ENCODE data around the gene MYH6. TPM values are rescaled to one million over a fixed set of nuclear protein-coding genes. Genes with fewer than 3 reads are reported as not detected.

MYH6 gene
- total and polyA plus RNA-seq, 4 experiments from 2014 or later, result not detected

- Mint-ChIP-seq H3K36me3 (no peaks in the 10 kb centered on the region), H3K27me3 (peaks cover 5 to 9% of the 10 kb centered on the region in 2 donors), H3K9me3 (no peaks in the 10 kb centered on the region), H3K27ac (no peak overlapping the region), H3K4me3 (no peak overlapping the region), H3K4me1 (no peaks in the 10 kb centered on the region)
- no peaks in the 10 kb centered on the region for H3K36me3 ChIP-seq (ENCODE audit: insufficient read depth, low read length)
- POLR2A ChIA-PET (ENCODE audit: partially characterized antibody), result interaction anchor here (0.8 kb wide), 2 partner anchors 76 to 92 kb away, joined by 3 read pairs; partner anchors contain the start of gene PPP1R3E
- no peak overlapping the region for H3K27ac ChIP-seq (ENCODE audit: low read depth, low read length)
- H3K9me3 ChIP-seq (ENCODE audit: control insufficient read depth in 1 of 2, low read length in 2 of 2), result no peaks in the 10 kb centered on the region
- no peak for DNase-seq
- no peak overlapping the region for H3K4me3 ChIP-seq (ENCODE audit: low read length in 2 of 2)
- no peaks in the 10 kb centered on the region for H3K27me3 ChIP-seq (ENCODE audit: insufficient read depth, low read length)
- H3K4me1 ChIP-seq (ENCODE audit: insufficient read depth, low read length), result no peaks in the 10 kb centered on the region
- CTCF ChIA-PET (ENCODE audit: partially characterized antibody), result interaction anchor here (0.7 to 4.1 kb wide), 10 partner anchors 9 to 258 kb away, joined by 3 to 36 read pairs (median 10); partner anchors contain the start of gene PABPN1
- intact Hi-C loops (cut with micrococcal nuclease), result no loop called here
Observed at GRCh38 chr14:23378612-23379220, 29.4 kb downstream of the MYH6 start.

- Mint-ChIP-seq H3K36me3 (no peaks in the 10 kb centered on the region), H3K4me3 (no peak overlapping the region), H3K4me1 (no peaks in the 10 kb centered on the region), H3K27me3 (peaks cover 5 to 8% of the 10 kb centered on the region in 2 donors), H3K9me3 (no peaks in the 10 kb centered on the region), H3K27ac (peak overlapping the region in 1 of 7 donors; percentile 55)
- POLR2A ChIA-PET (ENCODE audit: partially characterized antibody), result interaction anchor here (1.6 kb wide), 1 partner anchor 75 kb away, joined by 5 read pairs; the partner anchor contains the start of gene PPP1R3E
- Histone ChIP-seq H3K27ac (ENCODE audit: low read depth, low read length) (no peak overlapping the region), H3K4me3 (ENCODE audit: low read length in 2 of 2) (no peak overlapping the region), H3K9me3 (ENCODE audit: control insufficient read depth in 1 of 2, low read length in 2 of 2) (no peaks in the 10 kb centered on the region), H3K27me3 (ENCODE audit: insufficient read depth, low read length) (no peaks in the 10 kb centered on the region), H3K36me3 (ENCODE audit: insufficient read depth, low read length) (no peaks in the 10 kb centered on the region), H3K4me1 (ENCODE audit: insufficient read depth, low read length) (no peaks in the 10 kb centered on the region)
- no peak for DNase-seq
- intact Hi-C loops (cut with micrococcal nuclease), result no loop called here
- CTCF ChIA-PET (ENCODE audit: partially characterized antibody), result interaction anchor here (0.7 to 2.9 kb wide), 8 partner anchors 8 to 258 kb away, joined by 3 to 36 read pairs (median 4); partner anchors contain the start of gene PABPN1
Observed at GRCh38 chr14:23377573-23378563, 30.2 kb downstream of the MYH6 start.

- H3K4me1 Mint-ChIP-seq, result no peaks in the 10 kb centered on the region
- no peak for DNase-seq
- H3K4me3 ChIP-seq (ENCODE audit: low read length in 2 of 2), result no peak overlapping the region
- peak overlapping the region in 1 of 7 donors; percentile 55 for H3K27ac Mint-ChIP-seq
- no peaks in the 10 kb centered on the region for H3K9me3 ChIP-seq (ENCODE audit: control insufficient read depth in 1 of 2, low read length in 2 of 2)
- H3K36me3 Mint-ChIP-seq, result no peaks in the 10 kb centered on the region
- ChIA-PET POLR2A (ENCODE audit: partially characterized antibody) (interaction anchor here (1.4 to 1.6 kb wide), 2 partner anchors 56 to 74 kb away, joined by 3 to 5 read pairs; partner anchors contain the start of genes PABPN1 and PPP1R3E), CTCF (ENCODE audit: partially characterized antibody) (interaction anchor here (1.2 to 1.7 kb wide), 3 partner anchors 99 to 257 kb away, joined by 3 to 4 read pairs (median 4); no protein-coding TSS in a partner anchor)
- intact Hi-C loops (cut with micrococcal nuclease), result no loop called here
- no peaks in the 10 kb centered on the region for H3K36me3 ChIP-seq (ENCODE audit: insufficient read depth, low read length)
- no peaks in the 10 kb centered on the region for H3K27me3 ChIP-seq (ENCODE audit: insufficient read depth, low read length)
- peaks cover 4% of the 10 kb centered on the region in 2 donors for H3K27me3 Mint-ChIP-seq
- H3K4me3 Mint-ChIP-seq, result no peak overlapping the region
- no peak overlapping the region for H3K27ac ChIP-seq (ENCODE audit: low read depth, low read length)
- no peaks in the 10 kb centered on the region for H3K4me1 ChIP-seq (ENCODE audit: insufficient read depth, low read length)
- no peaks in the 10 kb centered on the region for H3K9me3 Mint-ChIP-seq
Observed at GRCh38 chr14:23377198-23377550, 30.9 kb downstream of the MYH6 start.

GRCh38 chr14:23376482-23377197 lies 31.4 kb downstream of the MYH6 start, which contains the start of gene CMTM5:
TSS of gene CMTM5 (plus strand) at chr14:23377046. CDS start at chr14:23377252, 206 bp downstream.
- H3K4me3 Mint-ChIP-seq, result no peak within 1 kb of the TSS
- peak within 1 kb of the TSS in 1 of 7 donors; percentile 55 for H3K27ac Mint-ChIP-seq
- CTCF ChIA-PET (ENCODE audit: partially characterized antibody), result interaction anchor here (0.8 to 1.7 kb wide), 4 partner anchors 50 to 257 kb away, joined by 3 to 4 read pairs (median 4); no protein-coding TSS in a partner anchor
- Histone ChIP-seq H3K4me1 (ENCODE audit: insufficient read depth, low read length) (no peaks in the 10 kb centered on the region), H3K27ac (ENCODE audit: low read depth, low read length) (no peak within 1 kb of the TSS), H3K9me3 (ENCODE audit: control insufficient read depth in 1 of 2, low read length in 2 of 2) (no peaks in the 10 kb centered on the region), H3K4me3 (ENCODE audit: low read length in 2 of 2) (no peak within 1 kb of the TSS), H3K27me3 (ENCODE audit: insufficient read depth, low read length) (no peaks in the 10 kb centered on the region), H3K36me3 (ENCODE audit: insufficient read depth, low read length) (no peaks in the 10 kb centered on the region)
- no peaks in the 10 kb centered on the region for H3K36me3 Mint-ChIP-seq
- H3K9me3 Mint-ChIP-seq, result no peaks in the 10 kb centered on the region
- H3K27me3 Mint-ChIP-seq, result peaks cover 3 to 4% of the 10 kb centered on the region in 2 donors
- intact Hi-C loops (cut with micrococcal nuclease), result no loop called here
- H3K4me1 Mint-ChIP-seq, result no peaks in the 10 kb centered on the region
- no peak for DNase-seq
- POLR2A ChIA-PET (ENCODE audit: partially characterized antibody), result interaction anchor here (1.4 to 1.6 kb wide), 2 partner anchors 56 to 74 kb away, joined by 3 to 5 read pairs; partner anchors contain the start of genes PABPN1 and PPP1R3E

GRCh38 chr14:23375527-23376251 lies 32.4 kb downstream of the MYH6 start:
- Histone ChIP-seq H3K9me3 (ENCODE audit: control insufficient read depth in 1 of 2, low read length in 2 of 2) (no peaks in the 10 kb centered on the region), H3K4me3 (ENCODE audit: low read length in 2 of 2) (no peak overlapping the region), H3K27ac (ENCODE audit: low read depth, low read length) (no peak overlapping the region), H3K4me1 (ENCODE audit: insufficient read depth, low read length) (no peaks in the 10 kb centered on the region), H3K36me3 (ENCODE audit: insufficient read depth, low read length) (no peaks in the 10 kb centered on the region), H3K27me3 (ENCODE audit: insufficient read depth, low read length) (no peaks in the 10 kb centered on the region)
- H3K27me3 Mint-ChIP-seq, result peaks cover 2 to 4% of the 10 kb centered on the region in 2 donors
- POLR2A ChIA-PET (ENCODE audit: partially characterized antibody), result interaction anchor here (1.4 kb wide), 1 partner anchor 55 kb away, joined by 3 read pairs; the partner anchor contains the start of gene PABPN1
- CTCF ChIA-PET (ENCODE audit: partially characterized antibody), result interaction anchor here (1.0 to 1.7 kb wide), 2 partner anchors 30 to 255 kb away, joined by 3 to 4 read pairs; no protein-coding TSS in a partner anchor
- intact Hi-C loops (cut with micrococcal nuclease), result no loop called here
- no peak for DNase-seq
- H3K4me3 Mint-ChIP-seq, result no peak overlapping the region
- H3K4me1 Mint-ChIP-seq, result no peaks in the 10 kb centered on the region
- H3K27ac Mint-ChIP-seq, result no peak overlapping the region
- H3K9me3 Mint-ChIP-seq, result no peaks in the 10 kb centered on the region
- no peaks in the 10 kb centered on the region for H3K36me3 Mint-ChIP-seq

GRCh38 chr14:23373041-23373440 lies 35.0 kb downstream of the MYH6 start:
- DNase-seq, result no peak
- Mint-ChIP-seq H3K27me3 (peaks cover 0 to 2% of the 10 kb centered on the region in 2 donors), H3K36me3 (no peaks in the 10 kb centered on the region), H3K9me3 (no peaks in the 10 kb centered on the region), H3K4me3 (no peak overlapping the region), H3K4me1 (no peaks in the 10 kb centered on the region), H3K27ac (no peak overlapping the region)
- intact Hi-C loops (cut with micrococcal nuclease), result no loop called here
- Histone ChIP-seq H3K36me3 (ENCODE audit: insufficient read depth, low read length) (no peaks in the 10 kb centered on the region), H3K27me3 (ENCODE audit: insufficient read depth, low read length) (no peaks in the 10 kb centered on the region), H3K9me3 (ENCODE audit: control insufficient read depth in 1 of 2, low read length in 2 of 2) (no peaks in the 10 kb centered on the region), H3K4me3 (ENCODE audit: low read length in 2 of 2) (no peak overlapping the region), H3K4me1 (ENCODE audit: insufficient read depth, low read length) (no peaks in the 10 kb centered on the region), H3K27ac (ENCODE audit: low read depth, low read length) (no peak overlapping the region)
- ChIA-PET CTCF (ENCODE audit: partially characterized antibody) (no interaction called here), POLR2A (ENCODE audit: partially characterized antibody) (no interaction called here)
